ENCODE measurements around the gene AKAP13.

GRCh38 chr15:85753261-85753660, 372.9 kb downstream of the AKAP13 start:
- TF ChIP-seq CTCF (IDR thresholded peaks at IDR 0.05) (no peak), POLR2A (IDR thresholded peaks at IDR 0.05) (no peak), EP300 (IDR thresholded peaks at IDR 0.05) (no peak)
